Measurements from ENCODE around the gene PABPN1.

The PABPN1 gene

DNA sequence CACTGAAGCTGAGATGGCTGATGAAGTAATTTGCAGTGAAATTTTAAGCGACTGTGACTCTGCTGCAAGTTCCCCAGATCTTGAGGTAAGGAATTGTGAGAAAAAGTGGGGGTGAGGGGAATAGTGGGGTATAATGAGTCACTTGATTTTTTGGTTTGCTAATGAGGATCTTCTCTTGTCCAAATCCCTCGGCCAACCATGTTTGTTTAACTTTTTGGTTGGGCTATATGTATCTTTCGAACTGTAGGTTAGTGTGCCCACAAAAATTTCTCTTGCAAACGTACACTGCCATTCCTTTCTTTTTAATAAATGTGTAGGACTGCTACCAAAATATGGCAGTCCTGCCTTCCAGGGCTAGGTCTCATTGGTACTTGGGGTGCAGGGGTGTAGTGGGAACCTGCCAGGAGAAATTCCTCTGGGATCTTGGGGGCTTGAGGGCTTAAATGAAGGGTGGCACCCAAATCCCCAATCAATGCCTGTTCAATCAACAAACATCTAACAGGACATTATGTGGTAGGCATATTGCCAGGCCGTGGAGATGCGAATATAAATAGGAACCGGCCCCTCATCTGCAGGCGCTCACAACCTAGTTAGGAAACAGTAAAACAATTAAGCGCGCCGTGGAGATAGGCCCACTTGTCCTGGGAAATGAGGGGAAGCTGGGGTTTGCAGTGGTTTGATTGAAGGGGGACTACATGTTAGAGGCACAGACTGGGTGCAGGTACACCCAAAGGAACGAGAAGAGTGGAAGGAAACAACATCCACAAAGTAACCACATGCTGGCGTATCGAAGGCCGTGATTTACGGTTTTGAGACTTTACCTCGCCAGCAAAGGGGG lies 1.3 kb upstream of the PABPN1 start:
- no peak for TF ChIP-seq NFIC (IDR thresholded peaks at IDR 0.05)
- TF ChIP-seq TCF12 (IDR thresholded peaks at IDR 0.05; ENCODE audit: low read depth): no peak

GRCh38 chr14:23321572-23322547 lies 603 bp downstream of the PABPN1 start:
- TF ChIP-seq TAF1 (IDR thresholded peaks at IDR 0.05; ENCODE audit: low read depth) (peak; percentile 16; the same call in 1 of the 2 replicates), CEBPB (IDR thresholded peaks at IDR 0.05) (no peak), ZBTB7A (IDR thresholded peaks at IDR 0.05; ENCODE audit: low read depth) (peak; percentile 24; the same call in 1 of the 2 replicates)
- TF ChIP-seq, protein P1, sequence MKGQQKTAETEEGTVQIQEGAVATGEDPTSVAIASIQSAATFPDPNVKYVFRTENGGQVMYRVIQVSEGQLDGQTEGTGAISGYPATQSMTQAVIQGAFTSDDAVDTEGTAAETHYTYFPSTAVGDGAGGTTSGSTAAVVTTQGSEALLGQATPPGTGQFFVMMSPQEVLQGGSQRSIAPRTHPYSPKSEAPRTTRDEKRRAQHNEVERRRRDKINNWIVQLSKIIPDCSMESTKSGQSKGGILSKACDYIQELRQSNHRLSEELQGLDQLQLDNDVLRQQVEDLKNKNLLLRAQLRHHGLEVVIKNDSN (IDR thresholded peaks at IDR 0.05): no peak

- TF ChIP-seq, protein P1 (IDR thresholded peaks at IDR 0.05): no peak
- TF ChIP-seq TAF1 (IDR thresholded peaks at IDR 0.05; ENCODE audit: low read depth) (no peak), RAD21 (IDR thresholded peaks at IDR 0.05; ENCODE audit: low read depth) (no peak), ZBTB7A (IDR thresholded peaks at IDR 0.05; ENCODE audit: low read depth) (no peak), TEAD4 (IDR thresholded peaks at IDR 0.05) (no peak), REST (IDR thresholded peaks at IDR 0.05; ENCODE audit: low read depth) (no peak), YY1 (IDR thresholded peaks at IDR 0.05; ENCODE audit: low read depth) (no peak), EP300 (IDR thresholded peaks at IDR 0.05; ENCODE audit: borderline replicate concordance) (no peak), NFIC (IDR thresholded peaks at IDR 0.05) (no peak), CEBPB (IDR thresholded peaks at IDR 0.05) (no peak), FOXM1 (IDR thresholded peaks at IDR 0.05; ENCODE audit: borderline replicate concordance, low read depth) (no peak), EGR1 (IDR thresholded peaks at IDR 0.05) (no peak), CREB1 (IDR thresholded peaks at IDR 0.05; ENCODE audit: low read depth) (no peak)
- TF ChIP-seq, protein P2, sequence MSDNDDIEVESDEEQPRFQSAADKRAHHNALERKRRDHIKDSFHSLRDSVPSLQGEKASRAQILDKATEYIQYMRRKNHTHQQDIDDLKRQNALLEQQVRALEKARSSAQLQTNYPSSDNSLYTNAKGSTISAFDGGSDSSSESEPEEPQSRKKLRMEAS (IDR thresholded peaks at IDR 0.05): no peak
These were observed 1.6 kb downstream of the PABPN1 start for GRCh38 chr14:23322568-23323517.

DNA sequence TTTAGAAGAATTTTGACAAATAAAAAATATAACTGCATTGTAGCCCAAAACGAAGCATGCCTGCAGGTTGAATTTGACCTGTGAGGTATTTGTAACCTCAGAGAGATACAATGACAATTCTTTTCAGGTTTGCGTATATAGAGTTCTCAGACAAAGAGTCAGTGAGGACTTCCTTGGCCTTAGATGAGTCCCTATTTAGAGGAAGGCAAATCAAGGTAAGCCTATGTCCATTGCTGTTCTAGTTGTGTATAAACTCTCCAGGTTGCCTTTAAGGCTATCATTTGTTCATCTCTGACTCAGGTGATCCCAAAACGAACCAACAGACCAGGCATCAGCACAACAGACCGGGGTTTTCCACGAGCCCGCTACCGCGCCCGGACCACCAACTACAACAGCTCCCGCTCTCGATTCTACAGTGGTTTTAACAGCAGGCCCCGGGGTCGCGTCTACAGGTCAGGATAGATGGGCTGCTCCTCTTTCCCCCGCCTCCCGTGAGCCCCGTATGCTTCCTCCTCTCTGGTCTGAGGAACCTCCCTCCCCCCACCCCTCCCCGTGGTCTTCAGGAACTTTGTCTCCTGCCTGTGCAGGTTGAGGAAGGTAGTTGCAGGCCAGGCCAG lies 2.7 kb downstream of the PABPN1 start:
- TF ChIP-seq EP300 (IDR thresholded peaks at IDR 0.05; ENCODE audit: borderline replicate concordance) (no peak), REST (IDR thresholded peaks at IDR 0.05; ENCODE audit: low read depth) (no peak), YY1 (IDR thresholded peaks at IDR 0.05; ENCODE audit: low read depth) (no peak), CREB1 (IDR thresholded peaks at IDR 0.05; ENCODE audit: low read depth) (no peak), RAD21 (IDR thresholded peaks at IDR 0.05; ENCODE audit: low read depth) (no peak), TEAD4 (IDR thresholded peaks at IDR 0.05) (no peak), TAF1 (IDR thresholded peaks at IDR 0.05; ENCODE audit: low read depth) (no peak), NFIC (IDR thresholded peaks at IDR 0.05) (no peak), FOXM1 (IDR thresholded peaks at IDR 0.05; ENCODE audit: borderline replicate concordance, low read depth) (no peak), EGR1 (IDR thresholded peaks at IDR 0.05) (no peak)
- TF ChIP-seq, protein P1 (IDR thresholded peaks at IDR 0.05): no peak

Data from Ishikawa (cell line).